ENCODE data around the gene STARD13. TPM values are rescaled to one million over a fixed set of nuclear protein-coding genes. Genes with fewer than 3 reads are reported as not detected.

Gene STARD13
- polyA plus RNA-seq, 1 donor (not counting 4 experiments of a cell fraction or from before 2014, with no cell fraction given) = 11.9 TPM

GRCh38 chr13:33201659-33202058 is 83.9 kb downstream of the STARD13 start:
- no peak overlapping the region for H2AFZ ChIP-seq (ENCODE audit: control insufficient read depth, low read length)
- DNase-seq (ENCODE audit: low read depth, low spot score) = no peak
- no peak overlapping the region for H3K4me2 ChIP-seq (ENCODE audit: control insufficient read depth, extremely low read depth, insufficient read depth, low read depth, low read length)
- H3K36me3 ChIP-seq (ENCODE audit: control insufficient read depth in 2 of 2, extremely low read depth in 1 of 2, insufficient read depth in 2 of 2, low read length in 2 of 2) = peaks cover 0 to 3% of the 10 kb centered on the region in 2 experiments
- H3K4me3 ChIP-seq (ENCODE audit: control insufficient read depth in 2 of 3, extremely low read depth in 1 of 3, insufficient read depth in 2 of 3, low read depth in 1 of 3, low read length in 3 of 3) = no peak overlapping the region
- H3K9ac ChIP-seq (ENCODE audit: control insufficient read depth, extremely low read depth, insufficient read depth, low read length) = no peak overlapping the region
- H3K79me2 ChIP-seq (ENCODE audit: control insufficient read depth, insufficient read depth, low read length) = peaks cover 31% of the 10 kb centered on the region
- no peak for FAIRE-seq
- no peaks in the 10 kb centered on the region for H3K9me3 ChIP-seq (ENCODE audit: control insufficient read depth, low read depth, low read length)
- H4K20me1 ChIP-seq (ENCODE audit: control insufficient read depth, extremely low read depth, insufficient read depth, low read length) = no peaks in the 10 kb centered on the region
- no peak for TF ChIP-seq EZH2 (IDR thresholded peaks at IDR 0.05; ENCODE audit: low read length)
- no peak for TF ChIP-seq CTCF (optimal IDR thresholded peaks at IDR 0.05 in 1 of 3, IDR thresholded peaks at IDR 0.05 in 1 of 3, conservative IDR thresholded peaks at IDR 0.05 in 1 of 3; ENCODE audit: extremely low read depth in 1 of 3, insufficient read depth in 2 of 3, low read length in 3 of 3)
- no peaks in the 10 kb centered on the region for H3K27me3 ChIP-seq (ENCODE audit: control insufficient read depth, extremely low read depth, insufficient read depth, low read length)
- peaks cover 8% of the 10 kb centered on the region for H3K4me1 ChIP-seq (ENCODE audit: control insufficient read depth, extremely low read depth, insufficient read depth, low read length)
- no peak overlapping the region for H3K27ac ChIP-seq (ENCODE audit: control insufficient read depth, insufficient read depth, low read length)
- dilution Hi-C loops (cut with MboI; ENCODE audit: extremely low pct_ligation_motif_present, low sequenced_read_pairs) = no loop called here
- H3K9me1 ChIP-seq (ENCODE audit: control insufficient read depth, extremely low read depth, insufficient read depth, low read length) = no peaks in the 10 kb centered on the region

- H3K9ac ChIP-seq (ENCODE audit: control insufficient read depth, extremely low read depth, insufficient read depth, low read length) = no peak overlapping the region
- no peak for TF ChIP-seq EZH2 (IDR thresholded peaks at IDR 0.05; ENCODE audit: low read length)
- TF ChIP-seq CTCF (optimal IDR thresholded peaks at IDR 0.05 in 1 of 3, IDR thresholded peaks at IDR 0.05 in 1 of 3, conservative IDR thresholded peaks at IDR 0.05 in 1 of 3; ENCODE audit: extremely low read depth in 1 of 3, insufficient read depth in 2 of 3, low read length in 3 of 3) = no peak
- no peaks in the 10 kb centered on the region for H3K4me1 ChIP-seq (ENCODE audit: control insufficient read depth, extremely low read depth, insufficient read depth, low read length)
- H3K4me2 ChIP-seq (ENCODE audit: control insufficient read depth, extremely low read depth, insufficient read depth, low read depth, low read length) = no peak overlapping the region
- FAIRE-seq (no peak), DNase-seq (ENCODE audit: low read depth, low spot score) (no peak)
- no peaks in the 10 kb centered on the region for H4K20me1 ChIP-seq (ENCODE audit: control insufficient read depth, extremely low read depth, insufficient read depth, low read length)
- dilution Hi-C loops (cut with MboI; ENCODE audit: extremely low pct_ligation_motif_present, low sequenced_read_pairs) = no loop called here
- H3K27ac ChIP-seq (ENCODE audit: control insufficient read depth, insufficient read depth, low read length) = no peak overlapping the region
- no peaks in the 10 kb centered on the region for H3K27me3 ChIP-seq (ENCODE audit: control insufficient read depth, extremely low read depth, insufficient read depth, low read length)
- H3K9me1 ChIP-seq (ENCODE audit: control insufficient read depth, extremely low read depth, insufficient read depth, low read length) = no peaks in the 10 kb centered on the region
- H3K9me3 ChIP-seq (ENCODE audit: control insufficient read depth, low read depth, low read length) = no peaks in the 10 kb centered on the region
- H3K79me2 ChIP-seq (ENCODE audit: control insufficient read depth, insufficient read depth, low read length) = peaks cover 15% of the 10 kb centered on the region
- no peaks in the 10 kb centered on the region for H3K36me3 ChIP-seq (ENCODE audit: control insufficient read depth in 2 of 2, extremely low read depth in 1 of 2, insufficient read depth in 2 of 2, low read length in 2 of 2)
- H2AFZ ChIP-seq (ENCODE audit: control insufficient read depth, low read length) = no peak overlapping the region
- no peak overlapping the region for H3K4me3 ChIP-seq (ENCODE audit: control insufficient read depth in 2 of 3, extremely low read depth in 1 of 3, insufficient read depth in 2 of 3, low read depth in 1 of 3, low read length in 3 of 3)
Measured at GRCh38 chr13:33199289-33199850, 86.2 kb downstream of the STARD13 start.
